ENCODE results near the gene TMEM272.

GRCh38 chr13:51820016-51820597 is 24.9 kb downstream of the TMEM272 start:
- TF ChIP-seq CTCF (IDR thresholded peaks at IDR 0.05) (no peak), POLR2A (IDR thresholded peaks at IDR 0.05) (no peak)

Data from breast epithelium (tissue), 3 donors.